ENCODE data around the gene CRABP2.

Gene CRABP2

GRCh38 chr1:156654700-156655099, 50.7 kb downstream of the CRABP2 start:
- no peak for DNase-seq (ENCODE audit: low read depth)

GRCh38 chr1:156652992-156653355, 52.4 kb downstream of the CRABP2 start:
- DNase-seq (ENCODE audit: low read depth), result no peak

- DNase-seq (ENCODE audit: low read depth), result no peak
These were observed 53.0 kb downstream of the CRABP2 start for GRCh38 chr1:156652131-156652991.

All from GM04503 (cell line).